Uterus (tissue), 4 donors: ENCODE measurements around the gene TAS2R14. TPM values are rescaled to one million over a fixed set of nuclear protein-coding genes. Genes with fewer than 3 reads are reported as not detected.

ENCODE experiments used
- DNase-seq, 2 donors: peaks; one replicate each; pipeline ENCODE4 v3.0.0-alpha.2; 2019 to 2020
- H3K27ac ChIP-seq, 2 donors: fragments of 200-600 bp; sonication (generic); 1 replicate in 1 of 2; 2 replicates in 1 of 2; pipeline ENCODE4 v1.5.1; 2016 to 2018
- H3K27me3 ChIP-seq, 2 donors: fragments of 200-600 bp; sonication (generic); one replicate each; pipeline ENCODE4 v1.5.1; 2018 to 2019; ENCODE audit warnings: control low read depth in 1 of 2
- H3K36me3 ChIP-seq, 2 donors: fragments of 200-600 bp; sonication (generic); one replicate each; pipeline ENCODE4 v1.5.1; 2019; ENCODE audit warnings: control low read depth in 1 of 2
- H3K4me1 ChIP-seq, 2 donors: fragments of 200-600 bp; sonication (generic); one replicate each; pipeline ENCODE4 v1.5.1; 2018 to 2019; ENCODE audit warnings: control low read depth in 1 of 2
- H3K4me3 ChIP-seq, 2 donors: fragments of 200-600 bp; sonication (generic); 1 replicate in 1 of 2; 2 replicates in 1 of 2; pipeline ENCODE4 v1.5.1; 2018 to 2019; ENCODE audit warnings: mild to moderate bottlenecking in 1 of 2
- H3K9me3 ChIP-seq, 2 donors: fragments of 200-600 bp; sonication (generic); one replicate each; pipeline ENCODE4 v1.5.1; 2019; ENCODE audit warnings: control low read depth in 1 of 2
- CTCF ChIP-seq, 4 experiments: fragments of 200-600 bp in 2 of 4; fragments of 450-650 bp in 2 of 4; sonication (generic) in 2 of 4; IDR thresholded peaks; one replicate each; pipeline ENCODE4 v1.5.1; 2016 to 2019; ENCODE audit warnings: antibody characterized with exemption in 4 of 4, mild to moderate bottlenecking in 2 of 4, moderate library complexity in 1 of 4
- POLR2A ChIP-seq, 2 donors: fragments of 450-650 bp; IDR thresholded peaks; one replicate each; pipeline ENCODE4 v1.6.1; 2016; ENCODE audit warnings: antibody characterized with exemption in 2 of 2, mild to moderate bottlenecking in 1 of 2, moderate library complexity in 1 of 2
- intact Hi-C: fragments of 100-400 bp; cut with DNase I; formaldehyde crosslinking; loops from one replicate; pipeline ENCODE4 v1.15.1; 2023; ENCODE audit warnings: low total_unique reads
- total RNA-seq, 4 donors: library from RNA; depleted of rRNA in 3 of 4; stranded (reverse); fragments of >200 nt in 3 of 4; gene quantifications; one replicate each; pipeline versions ENCODE4 v1.1.0 to v1.2.4, GENCODE V29; 2014 to 2023
- donor health status: DM: yes; HTN: yes; CAD: no.

The TAS2R14 gene
- total RNA-seq, 4 donors from 2014 or later: 0.26 to 21.1 (median 9.1) TPM

GRCh38 chr12:10967409-10967808, 28.3 kb upstream of the TAS2R14 start:
- Histone ChIP-seq H3K4me3 (no peak overlapping the region), H3K36me3 (no peaks in the 10 kb centered on the region), H3K4me1 (no peaks in the 10 kb centered on the region), H3K27me3 (no peaks in the 10 kb centered on the region), H3K9me3 (no peaks in the 10 kb centered on the region), H3K27ac (no peak overlapping the region)
- intact Hi-C loops: no loop called here
- no peak for DNase-seq
- TF ChIP-seq POLR2A (IDR thresholded peaks at IDR 0.05): no peak
- TF ChIP-seq CTCF (IDR thresholded peaks at IDR 0.05): no peak

GRCh38 chr12:10966314-10966713, 27.3 kb upstream of the TAS2R14 start:
- TF ChIP-seq CTCF (IDR thresholded peaks at IDR 0.05) (no peak), POLR2A (IDR thresholded peaks at IDR 0.05) (no peak)
- Histone ChIP-seq H3K9me3 (no peaks in the 10 kb centered on the region), H3K36me3 (no peaks in the 10 kb centered on the region), H3K4me3 (no peak overlapping the region), H3K4me1 (no peaks in the 10 kb centered on the region), H3K27ac (no peak overlapping the region), H3K27me3 (no peaks in the 10 kb centered on the region)
- intact Hi-C loops: no loop called here
- DNase-seq: no peak

- Histone ChIP-seq H3K4me3 (no peak overlapping the region), H3K36me3 (no peaks in the 10 kb centered on the region), H3K27ac (no peak overlapping the region), H3K9me3 (no peaks in the 10 kb centered on the region), H3K4me1 (no peaks in the 10 kb centered on the region), H3K27me3 (no peaks in the 10 kb centered on the region)
- intact Hi-C loops: no loop called here
- DNase-seq: no peak
- TF ChIP-seq CTCF (IDR thresholded peaks at IDR 0.05): no peak
- TF ChIP-seq POLR2A (IDR thresholded peaks at IDR 0.05): no peak
These were observed 26.4 kb upstream of the TAS2R14 start for GRCh38 chr12:10965476-10965875.

DNA sequence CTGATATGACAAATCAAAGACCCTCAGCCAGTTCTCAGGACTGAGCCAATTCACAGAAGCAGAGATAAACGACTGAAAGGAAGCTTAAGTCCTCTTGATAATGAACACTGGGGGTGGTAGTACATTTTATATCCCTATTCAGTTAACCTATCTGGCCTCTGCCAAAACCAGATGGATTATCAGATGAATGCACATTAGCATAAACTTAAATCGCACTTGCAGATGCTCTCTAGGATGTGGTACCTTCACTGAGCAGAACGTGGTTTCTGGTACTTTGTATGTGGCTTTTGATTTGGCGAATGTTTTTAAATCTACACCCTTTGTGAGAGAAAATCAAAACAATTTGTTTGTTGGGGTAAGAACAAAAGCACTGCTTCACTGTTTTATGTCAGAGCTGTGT, 21.1 kb upstream of the TAS2R14 start:
- Histone ChIP-seq H3K27me3 (no peaks in the 10 kb centered on the region), H3K4me1 (no peaks in the 10 kb centered on the region), H3K4me3 (no peak overlapping the region), H3K27ac (no peak overlapping the region), H3K9me3 (no peaks in the 10 kb centered on the region), H3K36me3 (no peaks in the 10 kb centered on the region)
- TF ChIP-seq POLR2A (IDR thresholded peaks at IDR 0.05) (no peak), CTCF (IDR thresholded peaks at IDR 0.05) (no peak)
- intact Hi-C loops: no loop called here
- DNase-seq: no peak

DNA sequence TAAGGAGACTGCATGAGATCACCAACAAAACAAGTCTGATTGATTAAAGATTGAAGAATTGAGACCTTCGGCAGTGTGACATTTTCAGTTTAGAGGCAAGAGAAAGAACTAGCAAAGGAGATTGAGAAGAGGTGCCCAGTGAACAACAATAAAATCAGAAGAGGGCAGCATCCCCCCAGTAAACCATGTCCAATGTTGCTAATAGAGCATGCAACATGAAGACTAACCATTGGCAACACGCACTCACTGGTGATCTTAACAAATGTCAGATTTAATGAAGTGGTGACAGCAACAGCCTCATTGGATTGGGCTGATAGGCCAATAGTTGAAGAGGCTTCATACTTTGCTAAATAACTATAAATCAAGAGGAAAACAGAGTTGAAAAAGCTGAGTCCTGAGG, 20.7 kb upstream of the TAS2R14 start:
- H3K4me3 ChIP-seq: no peak overlapping the region
- H3K27me3 ChIP-seq: no peaks in the 10 kb centered on the region
- intact Hi-C loops: no loop called here
- H3K36me3 ChIP-seq: no peaks in the 10 kb centered on the region
- H3K27ac ChIP-seq: no peak overlapping the region
- no peak for TF ChIP-seq POLR2A (IDR thresholded peaks at IDR 0.05)
- no peak for DNase-seq
- H3K9me3 ChIP-seq: no peaks in the 10 kb centered on the region
- H3K4me1 ChIP-seq: no peaks in the 10 kb centered on the region

- H3K9me3 ChIP-seq: no peaks in the 10 kb centered on the region
These were observed 18.7 kb upstream of the TAS2R14 start for GRCh38 chr12:10957741-10958140.

More at GRCh38 chr12:10957741-10958140, 18.7 kb upstream of the TAS2R14 start:
- no peak for DNase-seq
- intact Hi-C loops: no loop called here
- H3K36me3 ChIP-seq: no peaks in the 10 kb centered on the region
- H3K4me1 ChIP-seq: no peaks in the 10 kb centered on the region
- no peak overlapping the region for H3K27ac ChIP-seq
- H3K4me3 ChIP-seq: no peak overlapping the region
- TF ChIP-seq POLR2A (IDR thresholded peaks at IDR 0.05): no peak
- TF ChIP-seq CTCF (IDR thresholded peaks at IDR 0.05): no peak
- no peaks in the 10 kb centered on the region for H3K27me3 ChIP-seq
